ENCODE data around the gene DGKD.
"Not testable (repeated sequence)": the region's sequence is repeated elsewhere in the genome, so short reads cannot be mapped to it uniquely, and the experiment has no call there.

Gene DGKD

GRCh38 chr2:233336091-233336490 is 18.2 kb upstream of the DGKD start:
- H3K9ac ChIP-seq (ENCODE audit: low read depth in 1 of 2, low read length in 2 of 2); H3K27ac ChIP-seq (ENCODE audit: low read depth, low read length); H3K36me3 ChIP-seq (ENCODE audit: control insufficient read depth in 1 of 2, insufficient read depth in 2 of 2, low read length in 2 of 2); H3K4me3 ChIP-seq (ENCODE audit: low read depth in 1 of 2, low read length in 2 of 2); H3K27me3 ChIP-seq (ENCODE audit: control insufficient read depth in 1 of 2, insufficient read depth in 2 of 2, low read length in 2 of 2); H3K9me3 ChIP-seq (ENCODE audit: control insufficient read depth in 1 of 2, low read length in 2 of 2): not testable (repeated sequence)
- peaks cover 28% of the 10 kb centered on the region in 2 donors for H3K4me1 ChIP-seq (ENCODE audit: control insufficient read depth in 1 of 2, insufficient read depth in 2 of 2, low read length in 2 of 2)

DNA sequence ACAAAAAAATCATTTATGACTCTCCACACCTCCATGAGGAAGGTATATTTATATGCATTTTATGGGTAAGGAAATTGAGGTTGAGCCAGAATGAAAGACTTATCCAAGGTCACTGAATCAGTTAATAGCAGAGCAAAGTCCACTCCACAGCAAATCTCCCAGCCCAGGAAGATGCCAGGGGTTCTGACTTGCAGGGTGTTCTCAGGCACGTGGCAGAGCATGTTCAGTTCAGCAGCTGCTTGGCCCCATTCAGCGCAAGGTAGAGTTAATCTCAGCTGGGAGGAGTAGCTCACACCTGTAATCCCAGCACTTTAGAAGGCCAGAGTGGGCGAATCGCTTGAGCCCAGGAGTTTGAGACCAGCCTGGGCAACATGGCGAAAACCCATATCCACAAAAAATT is 17.8 kb upstream of the DGKD start:
- peaks cover 26% of the 10 kb centered on the region in 2 donors for H3K4me1 ChIP-seq (ENCODE audit: control insufficient read depth in 1 of 2, insufficient read depth in 2 of 2, low read length in 2 of 2)

GRCh38 chr2:233338046-233338445 is 16.2 kb upstream of the DGKD start:
- Histone ChIP-seq H3K9me3 (ENCODE audit: control insufficient read depth in 1 of 2, low read length in 2 of 2) (peaks cover 0 to 4% of the 10 kb centered on the region in 2 donors), H3K36me3 (ENCODE audit: control insufficient read depth in 1 of 2, insufficient read depth in 2 of 2, low read length in 2 of 2) (no peaks in the 10 kb centered on the region), H3K27me3 (ENCODE audit: control insufficient read depth in 1 of 2, insufficient read depth in 2 of 2, low read length in 2 of 2) (no peaks in the 10 kb centered on the region), H3K4me3 (ENCODE audit: low read depth in 1 of 2, low read length in 2 of 2) (no peak overlapping the region), H3K27ac (ENCODE audit: low read depth, low read length) (no peak overlapping the region), H3K4me1 (ENCODE audit: control insufficient read depth in 1 of 2, insufficient read depth in 2 of 2, low read length in 2 of 2) (peaks cover 20 to 24% of the 10 kb centered on the region in 2 donors), H3K9ac (ENCODE audit: low read depth in 1 of 2, low read length in 2 of 2) (no peak overlapping the region)

More for the DNA sequence above, 17.8 kb upstream of the DGKD start:
- H3K9me3 ChIP-seq (ENCODE audit: control insufficient read depth in 1 of 2, low read length in 2 of 2): peaks cover 0 to 4% of the 10 kb centered on the region in 2 donors
- H3K4me3 ChIP-seq (ENCODE audit: low read depth in 1 of 2, low read length in 2 of 2): no peak overlapping the region
- no peaks in the 10 kb centered on the region for H3K27me3 ChIP-seq (ENCODE audit: control insufficient read depth in 1 of 2, insufficient read depth in 2 of 2, low read length in 2 of 2)
- no peak overlapping the region for H3K9ac ChIP-seq (ENCODE audit: low read depth in 1 of 2, low read length in 2 of 2)
- H3K27ac ChIP-seq (ENCODE audit: low read depth, low read length): no peak overlapping the region
- no peaks in the 10 kb centered on the region for H3K36me3 ChIP-seq (ENCODE audit: control insufficient read depth in 1 of 2, insufficient read depth in 2 of 2, low read length in 2 of 2)

- H3K9me3 ChIP-seq (ENCODE audit: control insufficient read depth in 1 of 2, low read length in 2 of 2): peaks cover 0 to 4% of the 10 kb centered on the region in 2 donors
- H3K4me1 ChIP-seq (ENCODE audit: control insufficient read depth in 1 of 2, insufficient read depth in 2 of 2, low read length in 2 of 2): peaks cover 11 to 16% of the 10 kb centered on the region in 2 donors
- no peak overlapping the region for H3K27ac ChIP-seq (ENCODE audit: low read depth, low read length)
- H3K4me3 ChIP-seq (ENCODE audit: low read depth in 1 of 2, low read length in 2 of 2): peak overlapping the region in 1 of 2 donors; percentile 19
- peak overlapping the region in 1 of 2 donors; percentile 11 for H3K9ac ChIP-seq (ENCODE audit: low read depth in 1 of 2, low read length in 2 of 2)
- H3K36me3 ChIP-seq (ENCODE audit: control insufficient read depth in 1 of 2, insufficient read depth in 2 of 2, low read length in 2 of 2): no peaks in the 10 kb centered on the region
- H3K27me3 ChIP-seq (ENCODE audit: control insufficient read depth in 1 of 2, insufficient read depth in 2 of 2, low read length in 2 of 2): no peaks in the 10 kb centered on the region
Measured at GRCh38 chr2:233338812-233339368, 15.4 kb upstream of the DGKD start.

GRCh38 chr2:233339427-233339826 is 14.9 kb upstream of the DGKD start:
- Histone ChIP-seq H3K4me1 (ENCODE audit: control insufficient read depth in 1 of 2, insufficient read depth in 2 of 2, low read length in 2 of 2) (peaks cover 10 to 13% of the 10 kb centered on the region in 2 donors), H3K27me3 (ENCODE audit: control insufficient read depth in 1 of 2, insufficient read depth in 2 of 2, low read length in 2 of 2) (no peaks in the 10 kb centered on the region), H3K27ac (ENCODE audit: low read depth, low read length) (no peak overlapping the region), H3K9ac (ENCODE audit: low read depth in 1 of 2, low read length in 2 of 2) (peak overlapping the region in 1 of 2 donors; percentile 11), H3K36me3 (ENCODE audit: control insufficient read depth in 1 of 2, insufficient read depth in 2 of 2, low read length in 2 of 2) (no peaks in the 10 kb centered on the region), H3K9me3 (ENCODE audit: control insufficient read depth in 1 of 2, low read length in 2 of 2) (peaks cover 0 to 4% of the 10 kb centered on the region in 2 donors), H3K4me3 (ENCODE audit: low read depth in 1 of 2, low read length in 2 of 2) (peak overlapping the region in 1 of 2 donors; percentile 19)

DNA sequence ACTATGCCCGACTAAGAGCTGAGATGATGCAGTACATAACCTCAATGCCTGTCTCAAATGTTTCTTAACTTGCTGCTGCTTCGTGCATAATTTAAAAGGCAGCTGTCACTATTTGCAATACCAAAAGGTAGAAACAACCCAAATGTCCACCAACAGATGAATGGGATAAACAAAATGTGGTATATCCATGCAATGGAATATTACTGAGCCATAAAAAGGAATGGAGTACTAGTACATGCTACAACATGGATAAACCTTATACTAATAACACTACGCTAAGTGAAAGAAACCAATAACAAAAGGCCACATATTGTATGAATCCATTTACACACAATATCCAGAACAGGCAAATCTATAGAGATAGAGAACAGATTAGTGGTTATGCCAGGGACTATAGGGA is 13.0 kb upstream of the DGKD start:
- H3K27me3 ChIP-seq (ENCODE audit: control insufficient read depth in 1 of 2, insufficient read depth in 2 of 2, low read length in 2 of 2): no peaks in the 10 kb centered on the region
- H3K9me3 ChIP-seq (ENCODE audit: control insufficient read depth in 1 of 2, low read length in 2 of 2): peaks cover 0 to 4% of the 10 kb centered on the region in 2 donors
- H3K27ac ChIP-seq (ENCODE audit: low read depth, low read length): no peak overlapping the region
- H3K36me3 ChIP-seq (ENCODE audit: control insufficient read depth in 1 of 2, insufficient read depth in 2 of 2, low read length in 2 of 2): no peaks in the 10 kb centered on the region
- peaks cover 10 to 13% of the 10 kb centered on the region in 2 donors for H3K4me1 ChIP-seq (ENCODE audit: control insufficient read depth in 1 of 2, insufficient read depth in 2 of 2, low read length in 2 of 2)
- no peak overlapping the region for H3K4me3 ChIP-seq (ENCODE audit: low read depth in 1 of 2, low read length in 2 of 2)
- no peak overlapping the region for H3K9ac ChIP-seq (ENCODE audit: low read depth in 1 of 2, low read length in 2 of 2)

DNA sequence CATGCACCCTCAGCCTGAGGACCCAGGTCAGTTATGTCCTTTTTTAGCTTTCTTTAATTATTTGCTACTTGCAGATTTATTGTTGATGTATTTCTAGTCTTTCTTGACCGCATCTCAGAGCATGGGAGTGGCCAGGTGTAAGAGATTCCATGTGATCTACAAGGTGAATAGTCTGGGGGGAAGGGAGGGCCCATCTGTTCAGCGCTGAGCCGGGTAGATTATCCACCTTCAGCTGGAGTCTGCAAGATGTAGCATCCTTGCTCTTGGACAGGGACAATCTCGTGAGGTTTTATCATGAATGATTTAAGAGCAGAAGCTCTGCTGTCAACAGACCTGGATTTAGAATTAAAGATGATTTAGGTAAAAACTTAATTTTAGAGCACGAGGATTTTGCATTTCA is 12.0 kb upstream of the DGKD start:
- Histone ChIP-seq H3K9ac (ENCODE audit: low read depth in 1 of 2, low read length in 2 of 2) (no peak overlapping the region), H3K36me3 (ENCODE audit: control insufficient read depth in 1 of 2, insufficient read depth in 2 of 2, low read length in 2 of 2) (no peaks in the 10 kb centered on the region), H3K27ac (ENCODE audit: low read depth, low read length) (no peak overlapping the region), H3K4me1 (ENCODE audit: control insufficient read depth in 1 of 2, insufficient read depth in 2 of 2, low read length in 2 of 2) (peaks cover 6 to 10% of the 10 kb centered on the region in 2 donors), H3K9me3 (ENCODE audit: control insufficient read depth in 1 of 2, low read length in 2 of 2) (peaks cover 0 to 4% of the 10 kb centered on the region in 2 donors), H3K4me3 (ENCODE audit: low read depth in 1 of 2, low read length in 2 of 2) (no peak overlapping the region), H3K27me3 (ENCODE audit: control insufficient read depth in 1 of 2, insufficient read depth in 2 of 2, low read length in 2 of 2) (no peaks in the 10 kb centered on the region)

- Histone ChIP-seq H3K4me1 (ENCODE audit: control insufficient read depth in 1 of 2, insufficient read depth in 2 of 2, low read length in 2 of 2) (peaks cover 14 to 16% of the 10 kb centered on the region in 2 donors), H3K27ac (ENCODE audit: low read depth, low read length) (no peak overlapping the region), H3K27me3 (ENCODE audit: control insufficient read depth in 1 of 2, insufficient read depth in 2 of 2, low read length in 2 of 2) (no peaks in the 10 kb centered on the region), H3K4me3 (ENCODE audit: low read depth in 1 of 2, low read length in 2 of 2) (no peak overlapping the region), H3K9ac (ENCODE audit: low read depth in 1 of 2, low read length in 2 of 2) (no peak overlapping the region), H3K36me3 (ENCODE audit: control insufficient read depth in 1 of 2, insufficient read depth in 2 of 2, low read length in 2 of 2) (no peaks in the 10 kb centered on the region), H3K9me3 (ENCODE audit: control insufficient read depth in 1 of 2, low read length in 2 of 2) (peaks cover 0 to 4% of the 10 kb centered on the region in 2 donors)
Measured at GRCh38 chr2:233343171-233343705, 11.1 kb upstream of the DGKD start.

DNA sequence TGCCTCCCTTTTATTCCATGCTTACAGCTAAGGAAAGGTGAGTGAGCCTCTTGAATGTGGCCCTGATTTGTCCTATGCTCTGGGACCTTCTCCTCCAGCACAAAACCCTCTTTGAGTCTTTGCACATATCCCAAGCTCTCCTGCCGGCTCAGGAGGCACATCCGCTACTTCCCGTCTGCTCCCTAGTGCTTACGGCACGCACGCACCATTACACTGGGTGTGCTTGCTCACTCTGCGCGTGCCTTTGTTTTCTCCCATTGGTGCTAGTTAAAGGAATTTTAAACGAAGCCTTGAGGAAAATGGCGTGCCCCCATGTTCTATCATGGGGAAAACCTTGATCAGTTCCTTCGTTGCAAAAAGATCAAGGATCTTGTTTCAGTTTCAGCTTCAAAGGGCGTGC is 7.9 kb upstream of the DGKD start:
- no peak overlapping the region for H3K9ac ChIP-seq (ENCODE audit: low read depth in 1 of 2, low read length in 2 of 2)
- H3K4me3 ChIP-seq (ENCODE audit: low read depth in 1 of 2, low read length in 2 of 2): no peak overlapping the region
- peaks cover 0 to 1% of the 10 kb centered on the region in 2 donors for H3K9me3 ChIP-seq (ENCODE audit: control insufficient read depth in 1 of 2, low read length in 2 of 2)
- no peak overlapping the region for H3K27ac ChIP-seq (ENCODE audit: low read depth, low read length)
- H3K27me3 ChIP-seq (ENCODE audit: control insufficient read depth in 1 of 2, insufficient read depth in 2 of 2, low read length in 2 of 2): no peaks in the 10 kb centered on the region
- H3K36me3 ChIP-seq (ENCODE audit: control insufficient read depth in 1 of 2, insufficient read depth in 2 of 2, low read length in 2 of 2): no peaks in the 10 kb centered on the region
- H3K4me1 ChIP-seq (ENCODE audit: control insufficient read depth in 1 of 2, insufficient read depth in 2 of 2, low read length in 2 of 2): peaks cover 32 to 37% of the 10 kb centered on the region in 2 donors

GRCh38 chr2:233346930-233347329 is 7.4 kb upstream of the DGKD start:
- Histone ChIP-seq H3K9ac (ENCODE audit: low read depth in 1 of 2, low read length in 2 of 2) (no peak overlapping the region), H3K27ac (ENCODE audit: low read depth, low read length) (no peak overlapping the region), H3K4me1 (ENCODE audit: control insufficient read depth in 1 of 2, insufficient read depth in 2 of 2, low read length in 2 of 2) (peaks cover 32 to 40% of the 10 kb centered on the region in 2 donors), H3K36me3 (ENCODE audit: control insufficient read depth in 1 of 2, insufficient read depth in 2 of 2, low read length in 2 of 2) (no peaks in the 10 kb centered on the region), H3K4me3 (ENCODE audit: low read depth in 1 of 2, low read length in 2 of 2) (no peak overlapping the region), H3K27me3 (ENCODE audit: control insufficient read depth in 1 of 2, insufficient read depth in 2 of 2, low read length in 2 of 2) (no peaks in the 10 kb centered on the region), H3K9me3 (ENCODE audit: control insufficient read depth in 1 of 2, low read length in 2 of 2) (no peaks in the 10 kb centered on the region)
